IPS-20b (cell line): ENCODE measurements around the gene ANKRD13D.
"Not testable (repeated sequence)": the region's sequence is repeated elsewhere in the genome, so short reads cannot be mapped to it uniquely, and the experiment has no call there.

Experiments
- H3K27ac ChIP-seq: one replicate; pipeline ENCODE4 v1.5.1; 2013; ENCODE audit warnings: low read length
- H3K27me3 ChIP-seq: 2 replicates; pipeline ENCODE4 v1.6.1; 2013; ENCODE audit warnings: mild to moderate bottlenecking, low read length, inconsistent platforms; ENCODE audit not compliant: insufficient read depth
- H3K36me3 ChIP-seq: 2 replicates; pipeline ENCODE4 v1.6.1; 2013; ENCODE audit warnings: low read depth, mild to moderate bottlenecking, inconsistent platforms, low read length, moderate library complexity; ENCODE audit not compliant: insufficient read depth
- H3K4me1 ChIP-seq: 2 replicates; pipeline ENCODE4 v1.6.1; 2013; ENCODE audit warnings: mild to moderate bottlenecking, control low read depth, inconsistent platforms, low read length, moderate library complexity; ENCODE audit not compliant: insufficient read depth
- H3K4me3 ChIP-seq: 2 replicates; pipeline ENCODE4 v1.5.1; 2013; ENCODE audit warnings: mild to moderate bottlenecking, low read length, inconsistent platforms
- H3K9ac ChIP-seq: 2 replicates; pipeline ENCODE4 v1.6.1; 2013; ENCODE audit warnings: low read depth, mild to moderate bottlenecking, inconsistent platforms, low read length, moderate library complexity
- H3K9me3 ChIP-seq: 2 replicates; pipeline ENCODE4 v1.6.1; 2013; ENCODE audit warnings: mild to moderate bottlenecking, low read depth, low read length, inconsistent platforms; ENCODE audit not compliant: insufficient read depth

The ANKRD13D gene

DNA sequence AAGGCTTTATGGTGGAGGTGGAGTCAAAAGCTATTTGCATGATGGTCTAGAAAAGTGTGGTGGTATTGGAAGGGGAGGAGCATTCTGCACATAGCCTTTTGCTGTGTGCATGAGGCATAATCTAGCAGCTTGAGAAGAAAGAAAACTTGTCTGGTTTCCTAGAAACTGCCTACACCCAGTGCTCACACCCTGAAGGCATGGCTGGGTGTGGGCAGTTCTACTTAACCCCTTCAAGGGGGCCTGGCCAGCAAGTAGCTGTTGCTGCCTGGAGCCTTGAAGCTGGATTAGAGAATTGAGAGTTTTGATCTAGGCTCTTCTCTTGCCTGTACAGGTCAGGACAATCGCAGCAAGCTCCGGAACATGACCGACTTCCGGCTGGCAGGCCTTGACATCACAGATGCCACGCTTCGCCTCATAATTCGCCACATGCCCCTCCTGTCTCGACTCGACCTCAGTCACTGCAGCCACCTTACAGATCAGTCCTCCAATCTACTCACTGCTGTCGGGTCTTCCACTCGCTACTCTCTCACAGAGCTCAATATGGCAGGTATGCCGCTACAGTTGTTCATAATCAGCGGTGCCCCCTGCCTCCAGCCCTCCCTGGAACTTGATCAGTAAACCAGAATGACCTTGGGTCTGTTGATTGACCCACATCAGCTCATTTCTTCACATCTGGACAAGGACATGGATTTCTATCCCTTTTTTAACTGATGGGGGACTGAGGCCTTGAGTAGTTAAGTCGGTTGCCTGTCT is 35.1 kb upstream of the ANKRD13D start:
- Histone ChIP-seq H3K9me3 (no peaks in the 10 kb centered on the region), H3K36me3 (peaks cover 83% of the 10 kb centered on the region), H3K27me3 (no peaks in the 10 kb centered on the region), H3K27ac (no peak overlapping the region), H3K4me1 (no peaks in the 10 kb centered on the region), H3K4me3 (no peak overlapping the region), H3K9ac (no peak overlapping the region)

DNA sequence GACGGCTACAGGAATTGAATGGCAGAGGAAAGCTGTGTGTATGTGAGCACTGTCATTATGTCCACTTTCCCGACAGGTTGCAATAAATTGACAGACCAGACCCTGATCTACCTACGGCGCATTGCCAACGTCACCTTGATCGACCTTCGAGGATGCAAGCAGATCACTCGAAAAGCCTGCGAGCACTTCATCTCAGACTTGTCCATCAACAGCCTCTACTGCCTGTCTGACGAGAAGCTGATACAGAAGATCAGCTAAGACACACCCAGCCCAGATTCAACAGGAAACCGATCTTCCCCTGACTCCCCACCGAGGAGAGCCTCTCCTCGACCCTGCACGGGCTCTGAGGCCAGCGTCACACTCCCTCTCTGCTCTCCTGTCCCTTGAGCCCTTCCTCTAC is 34.3 kb upstream of the ANKRD13D start:
- H3K4me1 ChIP-seq = no peaks in the 10 kb centered on the region
- H3K9me3 ChIP-seq = no peaks in the 10 kb centered on the region
- peaks cover 76% of the 10 kb centered on the region for H3K36me3 ChIP-seq
- H3K27ac ChIP-seq = no peak overlapping the region
- no peaks in the 10 kb centered on the region for H3K27me3 ChIP-seq
- H3K9ac ChIP-seq = no peak overlapping the region
- H3K4me3 ChIP-seq = no peak overlapping the region

DNA sequence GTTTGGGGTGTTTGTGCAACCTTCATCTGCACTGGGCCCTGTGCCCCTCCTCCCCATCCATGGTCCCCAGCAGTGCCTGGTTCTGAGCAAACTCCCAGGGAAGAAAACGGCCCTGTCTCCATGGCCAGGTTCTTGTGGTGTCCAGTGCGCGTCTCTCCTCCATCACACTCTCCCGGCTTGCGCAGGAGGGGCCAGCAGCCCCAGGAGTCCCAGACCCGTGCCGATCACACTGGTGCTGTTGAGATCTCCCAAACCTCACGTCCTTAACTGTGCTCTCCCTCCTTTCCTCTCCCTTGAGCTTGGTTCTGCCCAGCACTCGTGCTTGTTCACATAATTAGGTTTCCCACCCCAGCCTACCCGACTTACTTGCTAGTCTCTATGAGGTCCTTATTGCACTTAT is 33.8 kb upstream of the ANKRD13D start:
- H3K4me3 ChIP-seq = no peak overlapping the region
- H3K36me3 ChIP-seq = peaks cover 70% of the 10 kb centered on the region
- peaks cover under 1% of the 10 kb centered on the region; the same call in 1 of the 2 replicates for H3K27me3 ChIP-seq
- H3K9ac ChIP-seq = no peak overlapping the region
- H3K4me1 ChIP-seq = no peaks in the 10 kb centered on the region
- no peaks in the 10 kb centered on the region for H3K9me3 ChIP-seq
- no peak overlapping the region for H3K27ac ChIP-seq

DNA sequence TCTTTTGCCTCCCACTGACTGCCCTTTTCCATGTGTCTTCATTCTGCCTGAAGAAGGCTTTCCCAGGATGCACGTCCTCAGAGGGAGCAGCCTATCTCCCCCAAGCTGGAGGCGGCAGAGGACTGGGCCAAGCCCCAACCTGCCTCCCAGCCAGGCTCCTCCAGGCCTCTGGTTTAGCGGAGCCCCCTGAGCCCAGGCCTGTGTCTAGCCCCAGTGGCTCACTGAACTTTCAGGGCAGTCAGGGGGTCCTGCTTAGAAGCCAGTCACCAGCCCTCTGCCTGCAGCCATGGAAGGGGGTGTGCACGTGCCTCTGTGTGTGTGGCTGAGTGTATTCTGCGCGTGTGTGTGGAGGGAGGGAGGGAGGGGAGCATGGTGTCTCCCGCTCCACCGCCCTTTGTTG is 33.2 kb upstream of the ANKRD13D start:
- Histone ChIP-seq H3K9me3 (no peaks in the 10 kb centered on the region), H3K4me3 (no peak overlapping the region), H3K36me3 (peaks cover 65% of the 10 kb centered on the region), H3K9ac (no peak overlapping the region), H3K27me3 (peaks cover 5% of the 10 kb centered on the region), H3K27ac (no peak overlapping the region), H3K4me1 (no peaks in the 10 kb centered on the region)

DNA sequence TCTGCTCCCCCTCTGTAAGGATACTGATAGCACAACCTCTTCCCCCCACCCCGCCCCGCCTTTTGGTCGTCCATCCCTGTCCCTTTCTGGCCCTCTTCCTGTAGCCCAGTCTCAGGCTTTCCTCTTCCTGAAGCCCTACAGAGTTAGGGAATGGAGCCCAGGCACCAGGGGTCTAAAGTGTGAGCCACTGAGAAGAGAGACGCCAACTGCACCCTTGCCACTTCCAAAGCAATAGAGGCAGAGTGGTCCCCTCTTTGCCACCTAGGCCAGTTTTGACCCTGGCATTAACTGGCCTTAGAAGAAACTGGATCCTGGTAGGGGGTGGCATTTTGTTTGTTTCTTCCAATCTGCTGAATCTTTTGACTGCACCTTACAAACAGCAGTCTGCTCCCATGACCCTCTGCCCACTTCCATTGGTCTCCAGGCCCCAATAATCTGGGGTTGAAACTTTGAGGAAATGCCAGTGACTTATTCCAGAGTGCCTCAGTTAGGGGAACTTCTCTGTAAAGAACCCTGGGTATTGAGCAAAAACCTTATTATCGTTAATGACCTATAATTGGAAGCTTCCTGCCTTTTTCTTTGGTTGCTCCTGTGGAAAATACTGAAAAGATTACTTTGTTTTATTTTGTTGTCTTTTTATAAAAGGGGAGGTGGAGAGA is 32.5 kb upstream of the ANKRD13D start:
- Histone ChIP-seq H3K9me3 (no peaks in the 10 kb centered on the region), H3K4me1 (no peaks in the 10 kb centered on the region), H3K4me3 (no peak overlapping the region), H3K36me3 (peaks cover 58% of the 10 kb centered on the region), H3K9ac (no peak overlapping the region), H3K27ac (no peak overlapping the region), H3K27me3 (peaks cover 5% of the 10 kb centered on the region)

DNA sequence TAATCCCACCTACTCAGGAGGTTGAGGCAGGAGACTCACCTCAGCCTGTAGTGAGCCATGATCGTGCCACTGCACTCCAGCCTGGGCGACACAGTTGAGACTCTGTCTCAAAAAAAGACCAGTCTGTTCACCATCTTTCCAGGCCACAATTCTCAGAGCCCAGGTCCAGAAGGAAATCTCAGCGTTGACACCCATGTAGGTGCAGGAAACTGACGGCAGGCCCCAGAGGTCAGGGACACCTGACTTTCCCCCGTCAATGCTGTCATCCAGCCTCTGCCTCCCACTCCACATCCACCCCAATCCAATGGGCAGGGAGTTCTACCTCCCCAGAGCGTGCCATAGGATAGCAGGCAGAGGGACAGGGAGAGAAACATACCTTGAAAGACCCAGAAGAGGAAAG is 28.7 kb upstream of the ANKRD13D start:
- H3K27me3 ChIP-seq = peaks cover 25% of the 10 kb centered on the region
- H3K27ac ChIP-seq = no peak overlapping the region
- H3K36me3 ChIP-seq = peaks cover 20% of the 10 kb centered on the region
- no peak overlapping the region for H3K4me3 ChIP-seq
- H3K9me3 ChIP-seq = no peaks in the 10 kb centered on the region
- H3K9ac ChIP-seq = no peak overlapping the region
- peaks cover 2% of the 10 kb centered on the region; the same call in 1 of the 2 replicates for H3K4me1 ChIP-seq

DNA sequence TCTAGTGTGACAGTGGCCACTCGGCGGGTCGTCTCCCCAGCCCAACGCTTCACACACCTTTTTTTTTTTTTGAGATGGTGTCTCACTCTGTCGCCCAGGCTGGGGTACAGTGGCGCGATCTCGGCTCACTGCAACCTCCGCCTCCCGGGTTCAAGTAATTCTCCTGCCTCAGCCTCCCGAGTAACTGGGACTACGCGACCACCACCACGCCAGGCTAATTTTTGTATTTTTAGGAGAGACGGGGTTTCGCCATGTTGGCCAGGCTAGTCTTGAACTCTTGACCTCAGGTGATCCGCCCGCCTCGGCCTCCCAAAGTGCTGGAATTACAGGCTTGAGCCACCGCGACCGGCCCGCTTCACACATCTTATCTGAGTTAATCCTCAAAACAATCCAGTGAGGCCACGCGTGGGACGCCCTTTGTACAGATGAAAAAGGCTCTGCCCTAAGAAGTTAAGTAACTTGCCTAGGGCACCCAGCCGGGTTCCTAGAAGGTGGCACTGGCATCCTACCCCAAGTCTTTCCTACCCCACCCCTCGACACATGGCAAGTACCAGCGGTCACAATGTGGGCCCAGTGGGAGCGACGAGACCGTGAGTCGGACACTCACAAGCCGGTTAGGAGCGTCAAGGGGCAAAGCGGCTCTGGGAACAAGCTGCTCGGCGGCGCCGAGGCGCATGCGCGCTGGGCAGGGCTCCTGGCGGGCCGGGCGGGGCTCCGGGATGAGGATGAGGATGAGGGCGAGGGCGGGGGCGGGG is 28.0 kb upstream of the ANKRD13D start:
- H3K4me1 ChIP-seq, H3K9ac ChIP-seq, H3K9me3 ChIP-seq, H3K27ac ChIP-seq: not testable (repeated sequence)
- H3K36me3 ChIP-seq = peaks cover 13% of the 10 kb centered on the region
- H3K27me3 ChIP-seq = peaks cover 31% of the 10 kb centered on the region
- peak overlapping the region; percentile 70 for H3K4me3 ChIP-seq

DNA sequence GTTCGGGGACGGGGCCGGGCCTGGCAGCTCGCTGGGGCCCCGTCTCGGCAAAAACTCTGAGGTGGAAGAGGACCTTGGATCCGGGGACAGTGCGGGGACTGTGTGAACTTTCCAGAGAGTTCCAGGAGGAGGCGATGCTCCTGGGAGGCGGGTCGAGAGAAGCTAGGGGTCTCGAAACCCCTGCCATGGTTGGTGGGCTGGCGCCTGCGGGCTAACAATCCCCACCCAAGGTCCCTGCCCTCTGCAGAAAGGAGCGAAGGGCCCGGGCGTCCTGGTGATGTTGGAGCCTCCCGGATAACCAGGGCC is 27.5 kb upstream of the ANKRD13D start:
- peaks cover 8% of the 10 kb centered on the region for H3K36me3 ChIP-seq
- H3K27ac ChIP-seq = no peak overlapping the region
- peaks cover 31% of the 10 kb centered on the region for H3K27me3 ChIP-seq
- H3K4me3 ChIP-seq = peak overlapping the region; percentile 70; the same call in 1 of the 2 replicates
- peaks cover 2% of the 10 kb centered on the region; the same call in 1 of the 2 replicates for H3K4me1 ChIP-seq
- no peak overlapping the region for H3K9ac ChIP-seq
- H3K9me3 ChIP-seq = no peaks in the 10 kb centered on the region

DNA sequence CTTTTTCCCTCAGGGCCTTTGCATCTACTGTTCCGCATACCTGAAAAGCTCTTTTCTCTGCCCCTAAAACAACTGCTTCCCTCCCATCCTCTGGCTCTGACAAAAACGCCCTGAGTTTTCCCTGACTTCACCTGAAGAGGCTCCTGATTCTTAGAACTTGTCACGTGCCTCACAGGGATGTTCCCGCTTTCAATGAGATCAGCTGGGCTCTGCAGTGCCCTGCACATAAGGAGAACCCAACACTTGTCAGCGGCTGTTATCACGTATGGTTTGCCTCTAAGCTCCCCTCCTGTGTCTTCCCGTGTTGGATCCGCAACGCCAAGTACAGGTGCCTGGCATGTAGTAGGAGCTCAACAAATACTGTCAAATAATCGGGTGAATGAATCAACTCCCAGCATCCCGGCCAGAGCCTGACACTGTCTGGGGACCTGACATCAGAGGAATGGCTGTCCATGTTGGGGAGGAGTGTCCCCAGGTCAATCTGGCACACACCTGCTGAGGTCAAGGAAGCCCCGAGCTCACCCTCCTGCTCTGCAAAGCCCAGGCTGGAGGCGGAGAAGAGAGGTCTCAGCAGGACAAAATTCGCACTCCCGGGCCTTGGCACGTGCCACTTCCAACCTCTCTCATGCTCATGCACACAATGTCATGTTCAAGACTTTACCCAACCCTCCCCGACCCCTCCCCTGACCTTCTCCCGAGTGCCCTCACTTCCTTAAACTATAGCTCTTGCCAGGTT is 27.0 kb upstream of the ANKRD13D start:
- peaks cover 31% of the 10 kb centered on the region for H3K27me3 ChIP-seq
- peaks cover 2% of the 10 kb centered on the region; the same call in 1 of the 2 replicates for H3K4me1 ChIP-seq
- no peak overlapping the region for H3K9ac ChIP-seq
- H3K4me3 ChIP-seq = peak overlapping the region; percentile 70; the same call in 1 of the 2 replicates
- peaks cover 3% of the 10 kb centered on the region; the same call in 1 of the 2 replicates for H3K36me3 ChIP-seq
- no peak overlapping the region for H3K27ac ChIP-seq
- no peaks in the 10 kb centered on the region for H3K9me3 ChIP-seq

DNA sequence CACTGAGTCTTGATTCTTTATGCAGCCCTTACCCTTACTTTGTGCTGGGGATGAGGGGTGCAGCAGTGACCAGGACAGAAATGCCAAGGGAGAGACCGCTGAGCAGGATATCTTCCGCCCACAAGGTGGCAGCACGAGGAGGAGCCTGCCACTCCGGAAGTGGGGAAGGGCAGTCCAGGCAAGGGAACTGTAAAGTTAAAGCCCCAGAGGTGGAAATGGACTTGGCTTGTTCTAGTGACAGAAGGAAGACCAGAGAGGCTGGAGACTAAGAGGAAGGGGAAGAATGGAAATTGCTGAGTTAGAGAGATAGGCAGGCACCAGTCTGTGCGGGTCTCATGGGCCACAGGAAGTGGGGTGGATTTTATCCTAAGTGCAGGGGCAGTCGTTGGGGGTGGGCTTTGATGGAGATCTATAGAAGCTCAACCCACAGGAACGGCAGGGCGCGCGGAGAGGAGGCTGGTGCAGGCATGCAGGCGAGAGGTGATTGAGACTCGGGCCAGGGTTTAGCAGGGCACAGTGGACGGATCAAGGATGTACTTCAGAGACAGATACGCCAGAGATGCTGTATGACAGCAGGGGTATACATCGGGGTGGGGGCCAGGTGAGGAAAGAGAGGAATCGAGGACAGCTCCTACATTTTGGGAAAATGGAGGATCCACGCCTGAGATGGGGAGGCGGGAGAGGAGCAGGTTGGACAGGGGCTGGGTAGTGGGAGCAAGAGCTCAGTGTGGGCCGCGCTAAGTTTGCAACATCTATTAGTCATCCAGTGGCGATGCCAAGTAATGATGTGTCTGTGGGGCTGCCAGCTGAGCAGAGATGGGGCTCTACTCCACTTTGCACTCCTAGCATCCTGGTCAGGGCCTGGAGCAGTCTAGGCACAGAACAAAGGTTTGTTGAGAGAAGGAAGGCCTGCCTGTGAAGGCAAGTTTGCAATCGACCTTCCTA is 26.1 kb upstream of the ANKRD13D start:
- Histone ChIP-seq H3K36me3 (peaks cover 4% of the 10 kb centered on the region; the same call in 1 of the 2 replicates), H3K9ac (no peak overlapping the region), H3K4me3 (no peak overlapping the region), H3K27me3 (peaks cover 31% of the 10 kb centered on the region), H3K27ac (no peak overlapping the region), H3K9me3 (no peaks in the 10 kb centered on the region), H3K4me1 (peaks cover 2% of the 10 kb centered on the region; the same call in 1 of the 2 replicates)
